NCI-H2029 (cell line): ENCODE measurements around the gene ELMO1.

ENCODE experiments used
- DNase-seq: peaks from one replicate; lab custom pipeline; 2025; lab: John Stamatoyannopoulos, UW

Gene ELMO1

GRCh38 chr7:37119296-37119860 is 329.3 kb downstream of the ELMO1 start:
- DNase-seq: no peak

GRCh38 chr7:37118004-37118403 is 330.7 kb downstream of the ELMO1 start:
- DNase-seq: no peak

GRCh38 chr7:37117292-37117691 is 331.4 kb downstream of the ELMO1 start:
- DNase-seq: no peak

GRCh38 chr7:37116093-37116701 is 332.5 kb downstream of the ELMO1 start:
- no peak for DNase-seq

- DNase-seq: no peak
These were observed 334.9 kb downstream of the ELMO1 start for GRCh38 chr7:37113661-37114355.

- no peak for DNase-seq
These were observed 335.8 kb downstream of the ELMO1 start for GRCh38 chr7:37112876-37113275.

GRCh38 chr7:37112218-37112617 is 336.4 kb downstream of the ELMO1 start:
- DNase-seq: no peak

GRCh38 chr7:37111459-37111858 is 337.2 kb downstream of the ELMO1 start:
- no peak for DNase-seq

- no peak for DNase-seq
These were observed 337.8 kb downstream of the ELMO1 start for GRCh38 chr7:37110660-37111424.

- no peak for DNase-seq
These were observed 338.8 kb downstream of the ELMO1 start for GRCh38 chr7:37109843-37110242.

- peak; percentile 46 for DNase-seq
These were observed 339.5 kb downstream of the ELMO1 start for GRCh38 chr7:37109016-37109683.

GRCh38 chr7:37108615-37109014 is 340.0 kb downstream of the ELMO1 start:
- DNase-seq: no peak

GRCh38 chr7:37107047-37107750 is 341.5 kb downstream of the ELMO1 start:
- DNase-seq: no peak

- no peak for DNase-seq
These were observed 342.9 kb downstream of the ELMO1 start for GRCh38 chr7:37105762-37106161.

GRCh38 chr7:37104822-37105518 is 343.7 kb downstream of the ELMO1 start:
- no peak for DNase-seq

- DNase-seq: no peak
These were observed 346.0 kb downstream of the ELMO1 start for GRCh38 chr7:37102518-37103137.

GRCh38 chr7:37100735-37101331 is 347.8 kb downstream of the ELMO1 start:
- no peak for DNase-seq

- DNase-seq: no peak
These were observed 349.9 kb downstream of the ELMO1 start for GRCh38 chr7:37098762-37099161.

GRCh38 chr7:37097983-37098382 is 350.7 kb downstream of the ELMO1 start:
- DNase-seq: no peak

GRCh38 chr7:37097276-37097675 is 351.4 kb downstream of the ELMO1 start:
- no peak for DNase-seq
